GM18498 (cell line): ENCODE data around the gene UBE2O.

Source experiments
- ATAC-seq: cut with Tn5 transposase; IDR thresholded peaks from one replicate; pipeline ENCODE4 v1.9.1; 2021; ENCODE audit warnings: mild to moderate bottlenecking, moderate library complexity; ENCODE audit not compliant: unreplicated experiment

UBE2O gene

DNA sequence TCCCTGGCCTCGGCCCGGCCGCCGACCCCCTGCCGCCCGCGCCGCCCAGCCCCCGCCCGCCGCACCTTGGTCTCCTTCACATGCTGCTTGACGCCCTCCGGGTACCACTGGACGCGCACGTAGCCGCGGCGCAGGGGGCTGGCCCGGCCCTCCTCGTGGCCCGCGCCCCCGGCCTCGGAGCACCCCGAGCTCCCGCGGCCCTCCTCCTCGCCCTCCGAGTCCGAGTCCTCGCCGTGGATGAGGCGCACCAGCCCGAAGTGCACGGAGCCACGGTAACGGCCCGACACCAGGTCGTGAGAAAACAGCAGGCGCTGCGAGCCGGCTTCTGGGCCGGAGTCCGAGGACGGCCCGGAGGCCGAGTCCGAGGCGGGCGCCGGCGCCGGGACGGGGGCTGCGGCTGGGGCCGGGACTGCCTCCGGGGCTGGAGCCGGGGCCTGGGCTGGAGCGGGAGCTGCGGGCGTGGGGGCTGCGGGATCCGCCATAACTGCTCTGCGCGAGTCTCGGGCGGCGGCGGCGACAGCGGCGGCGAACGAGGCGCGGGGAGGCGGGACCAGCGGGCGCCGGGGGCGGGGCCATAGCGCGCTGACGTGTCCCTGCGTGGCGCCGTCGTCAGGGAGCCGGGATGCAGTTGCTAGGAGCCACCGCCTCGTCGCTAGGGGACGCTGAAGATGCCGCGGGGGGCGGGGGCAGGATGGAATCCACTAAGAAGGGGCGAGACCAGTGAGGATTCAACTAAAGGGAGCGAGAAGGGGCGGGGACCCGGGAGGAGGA lies at the start of gene UBE2O:
Gene UBE2O (minus strand): TSS at position 493 of the 771 bp plus-strand sequence. CDS start 11 bp downstream, at position 482.
- peak; percentile 91 for ATAC-seq

DNA sequence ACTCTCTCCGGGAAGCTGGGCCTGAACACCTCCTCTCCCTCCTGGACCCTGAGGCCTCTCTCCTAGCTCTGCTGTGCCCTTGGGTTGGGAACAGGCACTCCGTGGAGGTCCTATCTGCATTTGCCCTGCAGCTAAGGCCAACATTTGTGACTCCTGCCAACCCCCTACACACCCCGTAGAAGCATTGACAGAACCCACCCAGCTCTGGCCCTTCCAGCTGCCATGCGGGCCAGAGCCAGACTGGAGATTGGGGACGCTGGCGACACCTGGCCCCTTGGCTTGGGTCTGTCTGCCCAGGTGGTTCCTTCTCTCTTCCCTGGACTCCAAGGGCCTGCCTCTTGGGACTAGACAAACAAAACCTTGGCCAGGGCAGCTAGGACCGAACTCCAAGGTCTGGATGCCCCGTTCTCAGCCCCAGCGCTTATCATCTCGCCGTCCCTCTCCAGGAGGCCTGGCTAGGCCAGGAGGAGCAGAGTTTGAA lies 48.9 kb upstream of the UBE2O start:
- ATAC-seq: no peak

DNA sequence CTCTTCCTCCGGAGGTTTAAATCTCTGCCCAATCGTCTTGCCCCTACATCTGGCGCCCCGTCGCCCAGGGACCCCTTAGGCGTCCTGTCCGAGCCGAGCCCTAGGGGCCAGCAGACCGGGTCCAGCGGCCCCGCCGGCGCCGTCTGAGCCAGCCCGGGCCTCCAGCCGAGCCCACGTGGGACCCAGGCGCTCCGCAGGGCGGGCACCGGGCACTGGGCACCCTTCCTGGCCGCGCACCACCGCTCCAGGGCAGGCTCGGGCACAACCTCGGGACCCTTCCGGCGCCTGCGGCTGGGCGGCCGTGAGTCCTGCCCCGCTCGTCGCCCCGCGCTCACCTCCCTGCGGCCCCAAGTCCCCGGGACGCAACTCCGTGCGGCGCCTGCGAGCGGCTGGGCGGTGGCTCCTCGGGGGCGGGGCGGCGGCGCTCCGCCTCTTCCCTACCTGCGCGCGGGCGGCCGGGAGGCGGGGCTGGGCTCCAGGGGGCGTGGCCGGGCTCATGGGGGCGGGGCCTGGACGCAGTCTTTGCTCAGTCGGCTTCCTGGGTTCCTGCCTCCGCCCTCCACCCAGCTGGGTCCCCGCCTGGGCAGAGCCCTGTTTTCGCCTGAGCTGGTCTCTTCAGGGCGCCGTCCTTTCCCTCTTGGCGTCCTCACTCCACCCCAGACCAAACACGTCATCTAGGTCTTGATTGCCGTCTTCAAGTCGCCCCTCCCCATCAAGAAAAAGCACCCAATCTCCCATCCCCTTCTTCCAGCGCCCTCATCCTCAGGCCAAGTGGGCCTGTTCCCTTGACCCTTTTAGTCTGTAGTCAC lies 48.3 kb upstream of the UBE2O start, which contains the start of gene RHBDF2:
Gene RHBDF2 (minus strand): TSS at position 406 of the 809 bp plus-strand sequence. CDS start 19,899 bp downstream, outside the sequence.
- ATAC-seq: peak; percentile 78

DNA sequence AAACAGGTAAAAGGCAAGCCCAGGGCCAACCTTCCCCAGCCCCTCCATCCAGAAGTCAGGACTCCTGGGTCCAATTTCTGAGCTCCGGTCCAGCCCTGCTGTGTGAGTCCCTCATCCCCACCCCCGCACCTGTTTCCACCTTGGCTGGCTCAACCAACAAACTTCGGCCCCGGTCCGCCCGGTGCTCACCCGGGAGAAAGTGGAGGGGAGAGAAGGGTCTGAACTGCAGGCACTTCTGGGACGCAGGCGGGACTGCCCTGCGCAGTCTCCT lies 47.7 kb upstream of the UBE2O start:
- ATAC-seq: peak; percentile 12

DNA sequence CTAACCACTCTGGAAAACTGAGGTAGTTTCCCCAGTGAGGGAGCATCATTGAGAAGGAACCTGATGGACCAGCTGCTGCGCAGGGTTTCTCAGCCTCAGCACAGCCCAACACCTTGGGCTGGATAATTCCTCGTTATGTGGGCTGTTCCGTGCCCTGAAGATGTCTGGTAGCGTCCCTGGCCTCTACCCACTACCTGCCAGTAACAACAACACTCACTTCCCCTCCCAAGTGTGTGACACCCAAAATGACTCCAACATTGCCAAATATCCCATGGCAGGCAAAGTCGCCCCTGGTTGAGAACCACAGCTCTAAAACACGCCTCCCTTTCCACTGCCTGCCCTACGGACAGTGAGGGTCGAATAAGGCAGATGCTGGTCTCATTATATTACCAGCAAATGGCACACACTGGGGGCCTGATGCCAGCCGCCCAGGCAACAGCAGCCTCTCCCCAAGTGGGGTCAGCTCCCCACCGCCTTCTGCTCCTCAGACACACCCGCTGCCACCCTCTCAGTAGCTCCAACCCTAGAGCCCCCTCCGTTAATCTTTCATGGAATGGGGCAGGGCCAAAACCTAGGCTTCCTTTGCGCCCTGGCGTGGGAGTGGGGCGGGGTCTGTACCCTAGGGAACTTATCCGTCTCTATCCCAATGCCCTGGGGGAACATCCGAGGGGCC lies 47.3 kb upstream of the UBE2O start:
- no peak for ATAC-seq

DNA sequence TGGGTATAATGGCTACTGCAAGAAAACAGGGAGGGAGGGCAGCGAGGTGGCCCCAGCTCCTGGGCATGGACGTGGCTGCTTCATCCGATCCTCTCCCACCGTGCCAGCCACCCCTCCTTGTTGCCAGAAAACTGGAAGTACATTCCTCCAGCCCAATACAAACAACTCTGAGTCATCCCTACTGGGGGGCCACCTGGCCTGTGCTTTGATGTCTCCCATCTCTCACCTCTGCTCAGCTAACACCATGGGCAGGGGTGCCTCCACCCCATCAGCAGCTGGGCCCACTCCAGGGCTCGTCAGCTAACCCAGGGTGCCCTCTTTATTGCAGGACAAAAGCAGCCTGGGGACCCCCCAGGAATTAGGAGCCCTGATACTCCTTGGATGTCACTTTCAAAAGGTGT lies 46.3 kb upstream of the UBE2O start:
- no peak for ATAC-seq

DNA sequence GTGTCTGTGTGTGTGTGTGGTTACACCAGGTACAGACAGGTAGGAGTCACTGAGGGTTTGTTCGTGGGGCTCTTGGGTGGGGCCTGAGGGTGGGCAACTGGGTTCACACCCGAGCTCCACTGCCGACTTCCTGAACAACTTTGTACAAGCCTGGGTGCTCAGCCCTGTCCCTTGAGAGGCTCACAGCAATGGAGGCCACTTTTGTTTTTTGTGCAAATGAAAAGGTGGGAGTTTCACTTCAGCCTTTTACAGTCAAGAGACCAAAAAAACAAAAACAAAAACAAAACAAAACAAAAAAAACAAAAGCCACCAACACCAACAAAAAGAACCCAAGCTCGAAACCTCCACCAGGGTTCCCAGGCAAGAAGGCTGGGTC lies 45.9 kb upstream of the UBE2O start:
- no peak for ATAC-seq

DNA sequence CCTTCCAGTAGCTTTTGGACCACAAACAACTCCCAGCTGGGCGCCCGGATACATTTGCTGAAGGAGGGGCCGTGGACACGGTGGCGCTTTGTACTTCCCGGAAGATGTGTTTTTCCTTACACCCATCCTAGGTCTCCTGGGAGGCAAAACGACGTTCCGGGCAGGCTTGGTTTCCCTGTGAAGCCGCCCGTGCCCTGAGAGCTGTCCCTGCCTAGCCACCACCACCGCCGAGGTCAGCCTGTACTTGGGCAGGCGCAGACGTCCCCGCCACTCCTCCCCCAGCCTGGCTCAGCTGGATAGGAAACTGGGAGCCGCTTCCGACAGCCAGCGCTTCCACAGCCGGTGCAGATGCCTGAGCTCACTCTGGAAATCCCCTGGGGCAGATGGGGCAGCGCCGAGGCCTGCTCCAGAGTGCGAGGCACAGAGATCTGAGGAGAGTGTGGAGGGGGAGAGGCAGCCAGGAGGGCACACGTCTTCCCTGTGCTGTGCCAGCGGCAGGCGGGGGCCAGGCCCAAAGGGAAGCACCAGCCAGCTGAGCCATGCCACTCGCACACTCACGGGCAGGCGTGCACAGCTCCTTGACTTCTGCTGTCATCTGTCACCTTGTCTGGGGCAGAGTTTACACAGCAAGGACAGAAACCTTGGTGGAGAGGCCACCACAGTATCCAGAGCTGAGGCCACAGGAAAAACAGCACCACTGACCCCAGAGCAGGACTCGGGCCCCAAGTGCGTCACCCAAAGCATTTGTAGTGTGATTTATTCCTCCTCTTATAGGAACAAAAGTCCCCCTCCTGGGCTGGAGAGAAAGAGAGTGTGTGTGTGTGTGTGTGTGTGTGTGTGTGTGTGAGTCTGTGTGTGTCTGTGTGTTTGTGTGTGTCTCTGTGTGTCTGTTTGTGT lies 45.3 kb upstream of the UBE2O start:
- no peak for ATAC-seq

DNA sequence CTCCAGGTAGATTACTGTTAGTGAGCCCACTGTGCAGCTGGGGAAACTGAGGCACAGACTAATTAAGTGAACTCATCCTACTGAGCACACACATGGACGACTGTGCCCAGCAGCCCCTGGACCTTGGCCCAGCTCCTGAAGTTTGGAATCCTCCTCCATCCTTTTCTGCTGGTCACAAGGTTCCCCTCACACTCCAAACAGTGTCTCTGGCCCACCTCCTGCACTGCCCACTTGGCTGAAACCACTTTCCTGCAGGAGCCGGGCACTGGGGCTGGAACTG lies 44.7 kb upstream of the UBE2O start:
- no peak for ATAC-seq

DNA sequence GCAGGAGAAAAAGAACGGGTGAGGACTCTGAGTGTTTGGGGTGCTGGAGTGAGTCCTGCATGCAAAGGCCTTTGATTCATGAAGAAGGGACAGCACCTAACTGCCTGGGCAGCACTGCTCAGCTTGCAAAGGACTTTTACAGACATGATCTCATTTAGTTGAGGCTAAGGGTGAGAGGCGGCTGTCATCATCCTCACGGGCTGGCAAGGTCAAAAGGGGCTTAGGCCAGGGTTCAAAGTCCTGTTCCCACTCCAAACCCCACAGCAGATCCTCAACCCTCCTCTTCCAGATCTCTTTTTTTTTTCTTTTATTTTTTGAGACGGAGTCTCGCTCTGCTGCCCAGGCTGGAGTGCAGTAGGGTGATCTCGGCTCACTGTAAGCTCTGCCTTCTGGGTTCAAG lies 43.5 kb upstream of the UBE2O start:
- ATAC-seq: no peak

DNA sequence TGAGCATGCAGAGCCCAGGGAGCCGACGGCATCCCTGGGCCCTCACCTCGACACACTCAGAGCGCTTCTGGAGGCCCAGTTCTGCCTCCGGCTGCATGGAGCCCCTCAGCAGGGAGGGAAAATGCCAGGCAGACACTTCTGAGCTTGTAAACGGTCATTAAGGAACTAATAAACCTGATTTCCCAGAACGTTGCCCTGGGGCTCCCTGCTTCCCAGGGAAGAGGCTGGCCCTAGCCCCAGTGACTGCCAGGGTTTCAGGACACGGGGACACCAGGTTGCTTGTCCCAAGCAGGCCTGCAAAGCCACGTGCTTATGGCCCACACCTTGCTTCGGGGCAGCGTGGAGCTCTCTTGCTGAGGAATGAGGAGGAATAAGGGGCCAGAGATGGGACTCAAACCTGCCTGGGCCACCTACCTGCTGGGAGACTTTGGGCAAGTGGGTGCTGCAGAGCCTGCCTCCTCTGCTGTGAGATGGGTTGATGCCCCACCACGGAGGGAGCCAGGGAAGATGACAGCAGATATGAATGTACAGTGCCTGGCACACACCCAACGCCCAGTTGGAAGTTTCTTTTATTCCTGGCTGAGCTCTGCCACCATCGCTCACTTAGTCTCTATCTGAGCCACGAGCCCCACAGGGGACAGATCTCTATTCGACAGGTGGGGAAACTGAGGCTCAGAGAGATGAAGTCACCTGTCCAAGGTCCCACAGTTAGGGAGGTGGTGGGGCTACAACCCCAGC lies 42.9 kb upstream of the UBE2O start:
- no peak for ATAC-seq

DNA sequence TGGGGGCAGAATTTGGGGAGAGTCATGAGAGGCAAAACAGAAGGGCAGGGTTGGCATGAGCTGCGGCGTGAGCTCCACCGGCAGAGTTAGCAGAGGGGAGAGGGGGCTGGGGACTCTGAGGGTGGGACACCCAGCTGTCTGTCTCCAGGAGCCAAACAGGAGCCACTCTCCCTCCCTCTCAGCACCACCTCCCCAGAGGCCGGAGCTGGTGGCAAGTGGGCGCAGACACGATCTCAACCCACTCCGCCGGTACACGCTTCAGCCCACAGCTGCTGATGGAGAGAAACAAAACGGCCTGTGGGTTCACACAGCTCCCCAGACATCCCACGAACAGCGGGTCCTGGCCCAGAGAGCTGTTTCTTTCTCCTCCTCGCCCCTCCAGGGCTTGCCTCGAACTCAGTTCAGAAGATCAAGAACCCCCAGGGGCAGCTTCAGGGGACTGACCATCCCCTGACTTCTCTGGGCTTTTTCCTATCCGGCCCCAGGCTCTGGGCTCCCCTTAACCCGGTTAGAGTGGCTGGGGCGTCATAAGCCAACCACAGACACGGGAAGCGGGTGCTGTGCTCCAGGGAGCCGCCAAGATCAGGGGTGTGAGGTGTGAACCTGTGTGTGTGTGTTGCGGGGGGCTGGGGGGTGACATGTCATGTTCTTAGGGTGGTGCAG lies 40.7 kb upstream of the UBE2O start:
- no peak for ATAC-seq

DNA sequence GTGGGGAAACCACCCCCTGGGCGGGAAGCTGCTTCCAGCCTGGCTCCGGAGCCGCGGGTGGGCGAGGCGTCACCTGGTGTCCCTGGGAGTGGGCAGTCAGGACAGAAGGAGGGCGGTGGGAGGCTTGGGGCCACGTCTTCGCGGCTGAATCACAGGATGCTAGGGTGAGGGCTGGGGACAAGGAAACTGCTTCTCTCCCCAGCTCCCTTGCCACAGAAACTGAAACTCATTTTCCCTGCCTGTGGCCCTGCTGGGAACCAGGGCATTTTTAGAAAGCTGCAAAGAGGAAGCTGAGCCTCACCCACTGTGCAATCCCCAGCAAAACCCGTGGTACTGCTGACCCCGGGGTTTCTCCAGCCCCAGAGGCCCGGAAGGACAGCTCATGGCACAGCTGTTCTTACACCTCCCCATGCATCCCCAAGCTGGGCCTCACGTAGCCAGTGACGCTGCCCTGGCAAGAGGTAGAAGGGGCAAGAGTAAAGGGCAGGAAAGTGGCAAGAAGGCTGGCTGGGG lies 40.1 kb upstream of the UBE2O start:
- peak; percentile 44 for ATAC-seq

DNA sequence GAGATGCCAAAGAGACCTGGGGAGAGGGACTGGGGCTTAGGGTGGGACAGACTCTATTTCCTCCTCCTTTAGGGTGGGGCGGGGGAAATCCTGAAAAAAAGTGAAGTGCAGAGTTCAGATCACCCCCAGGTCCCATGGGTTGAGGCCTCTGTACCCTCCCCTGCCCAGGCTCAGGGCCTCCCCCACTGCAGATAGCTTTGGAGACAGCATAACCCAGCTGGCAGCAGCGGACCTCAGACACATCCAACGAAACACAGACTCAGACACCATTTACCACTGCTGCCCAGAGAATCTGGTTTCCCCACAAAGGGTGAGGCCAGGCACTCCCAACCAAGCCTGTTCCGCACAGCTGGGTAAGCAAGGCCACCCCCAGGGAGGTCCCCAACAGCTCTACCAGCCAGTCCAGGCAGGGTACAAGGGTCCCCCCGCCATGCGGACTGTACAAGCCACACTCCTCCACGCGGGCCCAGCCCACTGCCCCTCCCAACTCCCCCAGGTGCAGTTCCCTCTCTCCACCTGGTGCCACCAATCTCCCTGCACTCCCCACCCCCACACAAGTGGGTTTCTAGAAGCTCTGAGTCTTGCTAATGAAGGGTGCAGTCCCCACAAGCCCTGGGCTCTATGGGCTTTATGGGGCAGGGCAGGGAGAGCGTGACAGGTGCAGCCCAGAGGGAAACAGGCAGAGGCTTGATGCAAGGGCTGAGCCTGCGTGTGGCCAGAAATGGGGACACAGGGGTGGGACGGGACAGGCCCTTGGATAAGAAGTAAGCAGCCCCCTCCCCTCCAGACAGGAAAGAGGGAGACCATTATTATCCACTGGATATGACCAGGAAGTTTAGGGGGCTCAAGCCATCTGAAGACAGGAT lies 39.4 kb upstream of the UBE2O start:
- peak; percentile 55 for ATAC-seq

DNA sequence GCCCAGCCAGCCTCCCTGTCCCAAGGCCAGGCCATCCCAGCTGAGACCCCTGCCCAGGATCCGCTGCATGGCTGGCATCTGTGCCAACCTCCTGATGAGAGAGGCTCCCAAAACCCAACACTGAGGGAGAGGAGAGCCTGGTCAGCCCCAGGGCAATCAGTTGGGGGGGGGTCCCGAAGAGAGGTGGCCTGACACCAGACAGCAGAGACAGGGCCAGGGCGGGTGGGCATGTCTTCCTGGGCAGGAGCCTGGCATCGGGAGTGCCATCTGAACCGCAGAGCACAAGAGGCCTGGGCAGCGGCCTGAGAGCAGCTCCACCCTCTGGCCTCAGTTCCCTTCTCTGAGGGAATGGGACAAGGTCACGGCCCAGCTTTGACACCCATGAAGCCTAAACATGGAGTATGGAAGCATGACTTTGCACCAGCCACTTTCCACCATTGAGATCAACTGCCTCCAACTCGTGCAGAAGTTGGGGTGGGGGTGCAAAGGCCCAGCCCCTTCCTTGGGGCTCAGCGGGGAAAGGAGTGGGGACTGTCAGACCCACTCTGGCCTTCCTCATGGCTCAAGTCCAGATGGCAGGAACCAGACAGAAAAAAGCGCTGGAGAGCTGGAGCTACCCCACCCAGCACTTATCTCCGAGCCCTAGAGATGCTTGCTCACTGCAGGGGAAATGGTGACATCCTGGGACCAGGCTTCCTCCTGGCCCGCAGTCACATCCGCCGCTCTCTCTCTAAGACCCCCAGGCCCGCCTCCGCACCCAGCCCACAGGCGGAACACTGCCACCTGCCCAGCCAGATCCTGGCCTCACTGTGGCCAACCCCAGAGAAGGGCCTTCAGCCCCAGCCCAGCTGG lies 38.5 kb upstream of the UBE2O start:
- peak; percentile 22 for ATAC-seq

DNA sequence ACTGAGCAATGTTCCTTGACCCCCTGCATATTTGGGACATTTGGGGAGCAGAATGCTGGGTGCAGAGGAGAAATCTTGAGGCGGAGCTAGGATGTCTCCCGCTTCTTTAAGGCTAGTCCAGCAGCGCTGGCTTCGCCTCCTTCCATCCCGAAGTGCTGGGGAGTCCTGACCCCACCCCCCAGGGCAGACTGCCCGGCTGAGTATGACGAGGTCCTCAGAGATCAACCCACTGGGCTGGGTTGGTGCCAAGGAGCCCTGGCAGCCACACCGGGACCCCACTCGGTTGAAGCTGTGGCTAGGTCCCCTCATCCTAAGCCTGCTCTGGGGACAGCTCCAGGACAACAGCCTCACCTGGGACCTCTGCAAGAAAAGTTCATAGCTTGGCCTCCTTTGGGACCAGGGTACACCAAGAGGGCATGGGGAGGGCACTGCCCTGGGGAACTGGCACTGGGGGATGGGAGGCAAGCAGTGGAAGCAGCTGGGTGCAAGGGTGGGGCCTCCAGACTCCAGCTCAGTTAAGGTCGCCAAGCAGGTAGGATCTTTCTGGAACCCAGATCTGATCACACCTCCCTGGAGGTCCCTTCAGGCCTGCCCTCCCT lies 37.3 kb upstream of the UBE2O start:
- ATAC-seq: no peak
